GM12892 (cell line): ENCODE results near the gene NEBL.

ENCODE experiments used
- POLR2A ChIP-seq: IDR thresholded peaks from 2 replicates; pipeline ENCODE4 v1.6.1; 2011; ENCODE audit warnings: low read depth, low read length, control low read depth
- POLR2AphosphoS5 ChIP-seq: IDR thresholded peaks from 2 replicates; pipeline ENCODE4 v1.6.1; 2011; ENCODE audit warnings: low read depth, low read length, control low read depth

- no peak for TF ChIP-seq POLR2A
- TF ChIP-seq POLR2AphosphoS5: no peak
These were observed 9.2 kb downstream of the NEBL start for GRCh38 chr10:20887706-20888555.
